ENCODE data around the gene LSM10. TPM values are rescaled to one million over a fixed set of nuclear protein-coding genes. Genes with fewer than 3 reads are reported as not detected.

The LSM10 gene
- total and polyA plus RNA-seq, 4 donors, result 30.1 to 57.7 (median 34.9) TPM

DNA sequence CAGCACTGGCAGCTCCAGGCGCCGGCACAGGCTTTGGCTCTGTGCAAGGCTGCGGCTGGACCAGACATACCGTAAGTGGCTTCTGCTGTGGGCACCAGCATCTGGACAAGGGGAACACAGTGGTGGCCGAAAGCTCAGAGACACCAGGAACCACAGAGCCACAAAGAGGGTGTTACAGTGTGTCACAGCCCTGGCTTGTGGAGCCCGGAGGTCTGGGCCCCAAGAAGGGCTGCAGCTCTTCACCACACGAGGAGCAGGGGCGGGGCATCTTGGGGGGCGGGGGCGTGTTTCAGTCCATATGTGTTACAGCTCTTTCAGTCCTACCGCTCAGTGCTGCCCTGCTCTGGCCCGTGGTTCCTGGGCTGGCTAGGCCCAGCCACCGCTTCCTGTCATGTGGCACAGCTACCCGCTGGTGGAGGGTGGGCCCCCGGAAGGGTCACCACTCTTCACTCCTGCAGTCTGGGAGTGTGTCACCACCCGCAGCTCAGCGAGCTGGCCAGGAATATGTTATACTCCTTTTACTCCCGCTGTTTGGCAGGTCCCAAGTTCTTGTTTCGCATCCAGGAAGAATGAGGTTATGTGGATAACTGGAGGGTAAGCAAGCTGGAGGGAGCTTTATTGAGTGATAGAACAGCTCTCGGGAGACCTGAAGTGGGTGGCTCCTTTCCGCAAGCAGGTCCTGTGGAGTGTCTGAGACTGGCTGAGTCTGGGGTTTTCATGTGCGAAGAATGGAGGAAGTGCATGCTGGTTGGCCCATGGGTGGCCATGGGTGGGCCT is 3.3 kb upstream of the LSM10 start:
- intact Hi-C loops (cut with DNase I), result no loop called here
- DNase-seq (peak; percentile 88 to 94), ATAC-seq (ENCODE audit: low FRiP score) (peak; percentile 60)
- WGBS, 2 donors, result 74 to 80% methylated on average over 22 of the region's 22 CpGs
- Histone ChIP-seq H3K4me3 (ENCODE audit: low read length in 2 of 2) (no peak overlapping the region), H3K36me3 (ENCODE audit: control insufficient read depth in 1 of 2, insufficient read depth in 2 of 2, low read length in 1 of 2) (no peaks in the 10 kb centered on the region), H3K27ac (ENCODE audit: low read depth in 1 of 2, low read length in 2 of 2) (no peak overlapping the region), H3K4me1 (ENCODE audit: control insufficient read depth in 1 of 2, insufficient read depth in 2 of 2, low read length in 2 of 2) (no peaks in the 10 kb centered on the region), H3K9me3 (ENCODE audit: control insufficient read depth, low read length) (no peaks in the 10 kb centered on the region), H3K27me3 (ENCODE audit: control insufficient read depth in 1 of 2, insufficient read depth in 2 of 2, low read length in 1 of 2) (no peaks in the 10 kb centered on the region)

DNA sequence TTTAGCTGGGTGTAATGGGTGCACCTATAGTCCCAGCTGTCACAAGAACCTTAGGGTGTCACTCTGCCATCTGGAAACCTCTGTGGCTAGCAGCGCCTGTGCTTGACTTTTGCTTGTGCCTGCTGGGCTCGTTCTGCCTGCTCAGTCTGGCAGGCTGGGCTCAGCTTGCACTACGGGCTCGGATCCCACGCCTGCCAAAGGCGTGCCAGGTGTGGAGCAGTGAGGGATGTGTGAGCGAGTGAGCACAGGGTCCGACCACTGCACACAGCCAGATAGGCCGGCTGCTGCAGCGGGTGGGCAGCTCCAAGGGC is 2.8 kb upstream of the LSM10 start:
- DNase-seq, result no peak

DNA sequence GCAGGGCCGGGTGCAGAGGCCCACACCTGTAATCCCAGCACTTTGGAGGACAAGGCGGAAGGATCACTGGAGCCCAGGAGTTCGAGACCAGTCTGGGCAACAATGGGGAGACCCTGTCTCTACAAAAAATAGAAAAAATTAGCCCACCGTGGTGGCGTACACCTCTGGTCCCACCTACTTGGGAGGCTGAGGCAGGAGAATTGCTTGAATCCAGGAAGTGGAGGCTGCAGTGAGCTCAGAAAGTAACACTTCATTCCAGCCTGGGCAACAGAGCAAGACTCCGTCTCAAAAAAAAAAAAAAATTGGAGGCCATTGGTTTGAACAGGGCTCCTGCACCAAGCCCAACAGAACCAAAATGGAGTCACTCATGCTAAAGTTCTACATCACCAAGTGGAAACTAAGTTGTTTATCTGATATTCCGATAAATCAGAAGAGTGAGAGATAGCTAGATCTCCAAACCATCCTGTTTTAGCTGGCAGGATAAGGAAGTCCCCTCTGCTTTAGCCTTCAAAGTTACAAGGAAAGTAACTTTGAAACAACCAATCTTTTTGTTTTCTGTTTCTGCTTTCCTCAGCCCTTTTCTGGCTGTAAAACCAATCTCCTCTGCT is 766 bp upstream of the LSM10 start:
- no peak overlapping the region for H3K4me3 ChIP-seq (ENCODE audit: low read length in 2 of 2)
- H3K36me3 ChIP-seq (ENCODE audit: control insufficient read depth in 1 of 2, insufficient read depth in 2 of 2, low read length in 1 of 2), result no peaks in the 10 kb centered on the region
- H3K9me3 ChIP-seq (ENCODE audit: control insufficient read depth, low read length), result no peaks in the 10 kb centered on the region
- no peak for DNase-seq
- intact Hi-C loops (cut with DNase I), result no loop called here
- no peak for ATAC-seq (ENCODE audit: low FRiP score)
- H3K4me1 ChIP-seq (ENCODE audit: control insufficient read depth in 1 of 2, insufficient read depth in 2 of 2, low read length in 2 of 2), result no peaks in the 10 kb centered on the region
- 84 to 87% methylated on average over 7 of the region's 7 CpGs for WGBS, 2 donors
- peak overlapping the region in 1 of 2 donors; percentile 41 for H3K27ac ChIP-seq (ENCODE audit: low read depth in 1 of 2, low read length in 2 of 2)
- H3K27me3 ChIP-seq (ENCODE audit: control insufficient read depth in 1 of 2, insufficient read depth in 2 of 2, low read length in 1 of 2), result no peaks in the 10 kb centered on the region

More for the DNA sequence above, 2.8 kb upstream of the LSM10 start:
- Histone ChIP-seq H3K4me1 (ENCODE audit: control insufficient read depth in 1 of 2, insufficient read depth in 2 of 2, low read length in 2 of 2) (no peaks in the 10 kb centered on the region), H3K27ac (ENCODE audit: low read depth in 1 of 2, low read length in 2 of 2) (no peak overlapping the region), H3K9me3 (ENCODE audit: control insufficient read depth, low read length) (no peaks in the 10 kb centered on the region), H3K27me3 (ENCODE audit: control insufficient read depth in 1 of 2, insufficient read depth in 2 of 2, low read length in 1 of 2) (no peaks in the 10 kb centered on the region), H3K4me3 (ENCODE audit: low read length in 2 of 2) (no peak overlapping the region), H3K36me3 (ENCODE audit: control insufficient read depth in 1 of 2, insufficient read depth in 2 of 2, low read length in 1 of 2) (no peaks in the 10 kb centered on the region)
- ATAC-seq (ENCODE audit: low FRiP score), result no peak
- intact Hi-C loops (cut with DNase I), result no loop called here
- WGBS, 2 donors, result 88 to 92% methylated on average over 10 of the region's 10 CpGs

DNA sequence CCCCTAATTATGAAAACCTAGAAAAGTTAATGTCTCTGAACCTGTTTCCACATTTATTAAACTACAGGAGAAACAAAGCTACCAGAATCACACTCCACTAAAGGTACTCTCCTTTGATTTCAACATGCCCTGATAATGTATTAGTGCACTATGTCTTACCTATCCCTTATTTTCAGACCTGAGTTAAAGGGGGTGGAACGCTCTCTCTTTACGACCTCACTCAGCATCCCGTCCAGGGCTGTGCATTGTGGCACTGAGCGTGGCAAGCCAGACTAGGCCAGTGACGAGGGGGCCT is 678 bp downstream of the LSM10 start:
- Histone ChIP-seq H3K4me1 (ENCODE audit: control insufficient read depth in 1 of 2, insufficient read depth in 2 of 2, low read length in 2 of 2) (no peaks in the 10 kb centered on the region), H3K4me3 (ENCODE audit: low read length in 2 of 2) (peak overlapping the region; percentile 31 to 63), H3K9me3 (ENCODE audit: control insufficient read depth, low read length) (no peaks in the 10 kb centered on the region), H3K27ac (ENCODE audit: low read depth in 1 of 2, low read length in 2 of 2) (peak overlapping the region; percentile 38 to 83), H3K36me3 (ENCODE audit: control insufficient read depth in 1 of 2, insufficient read depth in 2 of 2, low read length in 1 of 2) (no peaks in the 10 kb centered on the region), H3K27me3 (ENCODE audit: control insufficient read depth in 1 of 2, insufficient read depth in 2 of 2, low read length in 1 of 2) (no peaks in the 10 kb centered on the region)
- intact Hi-C loops (cut with DNase I), result no loop called here
- 1 to 2% methylated on average over 5 of the region's 5 CpGs for WGBS, 2 donors
- DNase-seq, result no peak
- ATAC-seq (ENCODE audit: low FRiP score), result peak; percentile 66

DNA sequence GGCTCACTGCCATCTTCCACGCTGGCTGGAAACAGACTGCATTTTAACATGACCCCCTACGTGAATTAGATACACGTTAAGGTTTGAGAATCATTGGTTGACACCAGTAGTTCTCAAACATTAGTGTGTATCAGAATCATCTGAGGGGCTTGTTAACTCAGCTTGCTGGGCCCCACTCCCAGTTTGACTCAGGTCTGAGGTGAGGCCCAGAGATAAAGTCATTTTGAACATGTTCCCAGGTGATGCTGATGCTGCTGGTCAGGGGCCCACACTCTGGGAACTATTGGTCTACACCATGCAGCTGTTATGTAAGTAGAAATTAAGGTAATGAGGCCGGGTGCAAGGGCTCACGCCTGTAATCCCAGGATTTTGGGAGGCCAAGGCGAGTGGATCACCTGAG is 1.3 kb downstream of the LSM10 start:
- H3K27ac ChIP-seq (ENCODE audit: low read depth in 1 of 2, low read length in 2 of 2), result no peak overlapping the region
- DNase-seq, result peak in 1 of 2 donors; percentile 12

DNA sequence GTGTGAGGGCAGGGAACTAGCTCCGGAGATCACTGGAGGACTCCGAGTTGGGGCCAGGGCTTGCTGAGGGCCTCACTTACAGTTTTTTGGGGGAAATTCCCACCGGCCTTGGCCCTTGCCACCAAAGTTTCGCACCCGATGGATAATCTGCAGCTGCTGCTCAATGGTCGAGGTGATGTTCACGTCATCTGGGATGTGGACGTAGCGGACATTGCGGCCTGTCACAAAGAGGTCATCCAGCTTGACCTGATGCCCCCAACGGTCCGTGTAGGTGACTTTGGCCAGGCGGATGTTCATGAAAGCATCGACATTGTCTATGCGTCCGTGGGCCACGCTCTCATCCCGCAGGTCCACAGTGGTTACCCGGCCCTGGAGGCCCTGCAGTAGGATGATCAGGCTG is 4.0 kb downstream of the LSM10 start:
- H3K27ac ChIP-seq (ENCODE audit: low read depth in 1 of 2, low read length in 2 of 2), result no peak overlapping the region
- no peaks in the 10 kb centered on the region for H3K9me3 ChIP-seq (ENCODE audit: control insufficient read depth, low read length)
- no peak overlapping the region for H3K4me3 ChIP-seq (ENCODE audit: low read length in 2 of 2)
- intact Hi-C loops (cut with DNase I), result no loop called here
- no peaks in the 10 kb centered on the region for H3K4me1 ChIP-seq (ENCODE audit: control insufficient read depth in 1 of 2, insufficient read depth in 2 of 2, low read length in 2 of 2)
- DNase-seq (peak; percentile 31 to 78), ATAC-seq (ENCODE audit: low FRiP score) (no peak)
- no peaks in the 10 kb centered on the region for H3K27me3 ChIP-seq (ENCODE audit: control insufficient read depth in 1 of 2, insufficient read depth in 2 of 2, low read length in 1 of 2)
- peaks cover 0 to 2% of the 10 kb centered on the region in 2 donors for H3K36me3 ChIP-seq (ENCODE audit: control insufficient read depth in 1 of 2, insufficient read depth in 2 of 2, low read length in 1 of 2)
- 93 to 94% methylated on average over 19 of the region's 19 CpGs for WGBS, 2 donors

More for the DNA sequence above, 1.3 kb downstream of the LSM10 start:
- no peaks in the 10 kb centered on the region for H3K9me3 ChIP-seq (ENCODE audit: control insufficient read depth, low read length)
- ATAC-seq (ENCODE audit: low FRiP score), result no peak
- H3K36me3 ChIP-seq (ENCODE audit: control insufficient read depth in 1 of 2, insufficient read depth in 2 of 2, low read length in 1 of 2), result peaks cover 0 to under 1% of the 10 kb centered on the region in 2 donors
- 74 to 86% methylated on average over 6 of the region's 6 CpGs for WGBS, 2 donors
- intact Hi-C loops (cut with DNase I), result no loop called here
- no peaks in the 10 kb centered on the region for H3K4me1 ChIP-seq (ENCODE audit: control insufficient read depth in 1 of 2, insufficient read depth in 2 of 2, low read length in 2 of 2)
- H3K27me3 ChIP-seq (ENCODE audit: control insufficient read depth in 1 of 2, insufficient read depth in 2 of 2, low read length in 1 of 2), result no peaks in the 10 kb centered on the region
- no peak overlapping the region for H3K4me3 ChIP-seq (ENCODE audit: low read length in 2 of 2)

DNA sequence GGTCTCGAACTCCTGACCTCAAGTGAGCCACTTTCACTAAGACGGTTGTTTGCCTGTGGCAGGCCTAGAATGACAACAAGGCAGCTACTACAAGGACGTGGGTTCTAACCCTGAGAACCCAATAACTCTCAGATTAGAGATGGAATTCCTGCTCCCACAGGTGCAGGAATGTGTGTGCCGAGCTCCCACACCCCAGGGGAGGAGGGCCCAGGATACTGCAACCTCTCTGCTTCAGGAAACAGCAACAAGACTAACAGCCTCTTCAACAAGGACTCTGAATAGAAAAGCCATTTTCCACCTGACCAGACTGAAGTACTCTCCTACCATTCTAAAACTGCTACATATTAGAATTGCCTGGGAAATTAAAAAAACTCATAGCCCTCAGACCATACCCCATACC is 4.9 kb downstream of the LSM10 start:
- Histone ChIP-seq H3K27ac (ENCODE audit: low read depth in 1 of 2, low read length in 2 of 2) (no peak overlapping the region), H3K36me3 (ENCODE audit: control insufficient read depth in 1 of 2, insufficient read depth in 2 of 2, low read length in 1 of 2) (peaks cover 0 to 2% of the 10 kb centered on the region in 2 donors), H3K9me3 (ENCODE audit: control insufficient read depth, low read length) (no peaks in the 10 kb centered on the region), H3K4me3 (ENCODE audit: low read length in 2 of 2) (no peak overlapping the region), H3K4me1 (ENCODE audit: control insufficient read depth in 1 of 2, insufficient read depth in 2 of 2, low read length in 2 of 2) (no peaks in the 10 kb centered on the region), H3K27me3 (ENCODE audit: control insufficient read depth in 1 of 2, insufficient read depth in 2 of 2, low read length in 1 of 2) (no peaks in the 10 kb centered on the region)
- 88 to 90% methylated on average over 4 of the region's 4 CpGs for WGBS, 2 donors
- DNase-seq (peak in 1 of 2 donors; percentile 26), ATAC-seq (ENCODE audit: low FRiP score) (no peak)
- intact Hi-C loops (cut with DNase I), result no loop called here

DNA sequence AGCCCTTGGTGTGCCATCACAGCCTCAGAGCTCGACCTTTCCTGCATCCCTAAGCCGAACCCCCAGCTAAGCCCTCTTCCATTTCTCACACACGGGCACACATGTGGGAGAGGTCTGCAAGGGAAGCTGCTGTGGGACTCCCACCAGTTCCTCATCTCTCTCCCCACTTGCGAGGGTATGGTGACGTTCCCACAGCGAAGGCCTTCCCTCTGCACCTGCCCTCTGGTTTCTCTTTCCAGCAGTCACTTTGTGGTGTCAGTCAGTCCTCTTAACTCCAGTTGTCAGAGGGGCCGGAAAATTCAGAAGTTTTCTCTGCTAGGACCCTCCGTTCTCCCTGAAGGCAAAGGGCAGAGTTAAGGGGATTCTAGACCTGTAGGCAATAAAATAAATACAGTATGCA is 6.4 kb downstream of the LSM10 start:
- Histone ChIP-seq H3K4me1 (ENCODE audit: control insufficient read depth in 1 of 2, insufficient read depth in 2 of 2, low read length in 2 of 2) (peaks cover 0 to 7% of the 10 kb centered on the region in 2 donors), H3K27me3 (ENCODE audit: control insufficient read depth in 1 of 2, insufficient read depth in 2 of 2, low read length in 1 of 2) (no peaks in the 10 kb centered on the region), H3K27ac (ENCODE audit: low read depth in 1 of 2, low read length in 2 of 2) (peak overlapping the region in 1 of 2 donors; percentile 17), H3K9me3 (ENCODE audit: control insufficient read depth, low read length) (no peaks in the 10 kb centered on the region), H3K36me3 (ENCODE audit: control insufficient read depth in 1 of 2, insufficient read depth in 2 of 2, low read length in 1 of 2) (peaks cover 0 to 2% of the 10 kb centered on the region in 2 donors), H3K4me3 (ENCODE audit: low read length in 2 of 2) (no peak overlapping the region)
- DNase-seq (peak; percentile 26 to 28), ATAC-seq (ENCODE audit: low FRiP score) (no peak)
- WGBS, 2 donors, result 94 to 96% methylated on average over 8 of the region's 8 CpGs
- intact Hi-C loops (cut with DNase I), result no loop called here

DNA sequence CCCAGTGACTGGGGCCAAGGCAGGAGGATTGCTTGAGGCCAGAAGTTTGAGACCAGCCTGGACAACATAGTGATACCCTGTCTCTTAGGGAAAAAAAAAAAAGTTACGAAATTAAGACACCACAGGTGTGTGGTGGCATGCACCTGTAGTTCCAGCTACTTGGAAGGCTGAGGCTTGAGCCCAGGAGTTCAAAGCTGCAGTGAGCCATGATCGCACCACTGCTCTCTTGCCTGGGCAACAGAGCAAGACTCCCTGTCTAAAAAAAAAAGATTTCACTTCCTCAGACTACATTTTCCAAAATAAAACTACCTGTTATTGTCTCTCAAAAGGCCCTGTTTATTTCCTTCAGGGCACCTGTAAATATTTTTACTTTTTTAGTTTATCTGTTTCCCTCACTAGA is 7.3 kb downstream of the LSM10 start:
- H3K27me3 ChIP-seq (ENCODE audit: control insufficient read depth in 1 of 2, insufficient read depth in 2 of 2, low read length in 1 of 2), result no peaks in the 10 kb centered on the region
- H3K27ac ChIP-seq (ENCODE audit: low read depth in 1 of 2, low read length in 2 of 2), result no peak overlapping the region
- WGBS, 2 donors, result 95 to 97% methylated on average over 2 of the region's 2 CpGs
- H3K4me3 ChIP-seq (ENCODE audit: low read length in 2 of 2), result no peak overlapping the region
- peaks cover 0 to 7% of the 10 kb centered on the region in 2 donors for H3K4me1 ChIP-seq (ENCODE audit: control insufficient read depth in 1 of 2, insufficient read depth in 2 of 2, low read length in 2 of 2)
- DNase-seq (peak; percentile 3 to 4), ATAC-seq (ENCODE audit: low FRiP score) (no peak)
- H3K9me3 ChIP-seq (ENCODE audit: control insufficient read depth, low read length), result no peaks in the 10 kb centered on the region
- intact Hi-C loops (cut with DNase I), result no loop called here
- peaks cover 0 to 2% of the 10 kb centered on the region in 2 donors for H3K36me3 ChIP-seq (ENCODE audit: control insufficient read depth in 1 of 2, insufficient read depth in 2 of 2, low read length in 1 of 2)

All from aorta (tissue), 5 donors.